NT2/D1 (cell line): ENCODE results near the gene TAOK3.

ENCODE experiments used
- SUZ12 ChIP-seq: IDR thresholded peaks from 2 replicates; pipeline ENCODE4 v1.6.1; 2011; ENCODE audit not compliant: insufficient read length, insufficient read depth; ENCODE audit errors: extremely low read depth
- YY1 ChIP-seq: IDR thresholded peaks from 2 replicates; pipeline ENCODE4 v1.6.1; 2011; ENCODE audit not compliant: insufficient read length, insufficient read depth
- ZNF274 ChIP-seq: IDR thresholded peaks from 2 replicates; pipeline ENCODE4 v1.6.1; 2011; ENCODE audit warnings: mild to moderate bottlenecking, low read depth, low read length

DNA sequence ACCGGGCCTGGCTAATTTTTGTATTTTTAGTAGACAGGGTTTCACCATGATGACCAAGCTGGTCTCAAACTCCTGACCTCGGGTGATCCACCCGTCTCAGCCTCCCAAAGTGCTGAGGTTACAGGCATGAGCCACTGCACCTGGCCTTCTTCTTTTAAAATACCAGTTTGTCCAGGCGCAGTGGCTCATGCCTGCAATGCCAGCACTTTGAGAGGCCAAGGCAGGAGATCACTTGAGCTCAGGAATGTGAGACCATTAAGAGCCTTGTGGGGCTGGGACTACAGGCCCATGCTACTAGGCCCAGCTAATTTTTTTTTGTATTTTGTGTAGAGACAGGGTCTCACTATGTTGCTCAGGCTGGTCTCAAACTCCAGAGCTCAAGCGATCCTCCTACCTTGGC lies 244.8 kb downstream of the TAOK3 start:
- TF ChIP-seq YY1 (no peak), ZNF274 (no peak), SUZ12 (no peak)
